Measurements from ENCODE around the gene RAB8B. TPM values are rescaled to one million over a fixed set of nuclear protein-coding genes. Genes with fewer than 3 reads are reported as not detected.

RAB8B gene
- total RNA-seq, 3 donors from 2014 or later, result 7.4 to 26.4 (median 18.3) TPM

- ATAC-seq (no peak), DNase-seq (no peak)
- Histone ChIP-seq H3K36me3 (ENCODE audit: low read depth) (no peaks in the 10 kb centered on the region), H3K9me3 (no peaks in the 10 kb centered on the region), H3K4me3 (no peak overlapping the region), H3K4me1 (ENCODE audit: low read depth) (peaks cover 5% of the 10 kb centered on the region)
- intact Hi-C loops (cut with DNase I, micrococcal nuclease), result no loop called here
- TF ChIP-seq, protein P1, sequence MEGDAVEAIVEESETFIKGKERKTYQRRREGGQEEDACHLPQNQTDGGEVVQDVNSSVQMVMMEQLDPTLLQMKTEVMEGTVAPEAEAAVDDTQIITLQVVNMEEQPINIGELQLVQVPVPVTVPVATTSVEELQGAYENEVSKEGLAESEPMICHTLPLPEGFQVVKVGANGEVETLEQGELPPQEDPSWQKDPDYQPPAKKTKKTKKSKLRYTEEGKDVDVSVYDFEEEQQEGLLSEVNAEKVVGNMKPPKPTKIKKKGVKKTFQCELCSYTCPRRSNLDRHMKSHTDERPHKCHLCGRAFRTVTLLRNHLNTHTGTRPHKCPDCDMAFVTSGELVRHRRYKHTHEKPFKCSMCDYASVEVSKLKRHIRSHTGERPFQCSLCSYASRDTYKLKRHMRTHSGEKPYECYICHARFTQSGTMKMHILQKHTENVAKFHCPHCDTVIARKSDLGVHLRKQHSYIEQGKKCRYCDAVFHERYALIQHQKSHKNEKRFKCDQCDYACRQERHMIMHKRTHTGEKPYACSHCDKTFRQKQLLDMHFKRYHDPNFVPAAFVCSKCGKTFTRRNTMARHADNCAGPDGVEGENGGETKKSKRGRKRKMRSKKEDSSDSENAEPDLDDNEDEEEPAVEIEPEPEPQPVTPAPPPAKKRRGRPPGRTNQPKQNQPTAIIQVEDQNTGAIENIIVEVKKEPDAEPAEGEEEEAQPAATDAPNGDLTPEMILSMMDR (IDR thresholded peaks at IDR 0.05), result no peak
Measured at GRCh38 chr15:63186065-63186464, 3.3 kb upstream of the RAB8B start.

- H3K4me3 ChIP-seq, result no peak overlapping the region
- intact Hi-C loops (cut with DNase I, micrococcal nuclease), result no loop called here
- DNase-seq, result no peak
- H3K9me3 ChIP-seq, result no peaks in the 10 kb centered on the region
- no peak for ATAC-seq
- H3K36me3 ChIP-seq (ENCODE audit: low read depth), result no peaks in the 10 kb centered on the region
- TF ChIP-seq, protein P1 (IDR thresholded peaks at IDR 0.05), result no peak
- H3K4me1 ChIP-seq (ENCODE audit: low read depth), result peaks cover 5% of the 10 kb centered on the region
Measured at GRCh38 chr15:63187589-63188226, 1.7 kb upstream of the RAB8B start.

GRCh38 chr15:63188247-63188925 lies 1.0 kb upstream of the RAB8B start:
- ATAC-seq, result no peak
- no peak overlapping the region for H3K4me3 ChIP-seq
- no peaks in the 10 kb centered on the region for H3K36me3 ChIP-seq (ENCODE audit: low read depth)
- no peaks in the 10 kb centered on the region for H3K9me3 ChIP-seq
- H3K4me1 ChIP-seq (ENCODE audit: low read depth), result peaks cover 9% of the 10 kb centered on the region
- no peak for DNase-seq
- TF ChIP-seq, protein P1 (IDR thresholded peaks at IDR 0.05), result no peak
- intact Hi-C loops (cut with DNase I, micrococcal nuclease), result no loop called here

GRCh38 chr15:63189941-63190768 lies 749 bp downstream of the RAB8B start:
- H3K36me3 ChIP-seq (ENCODE audit: low read depth), result no peaks in the 10 kb centered on the region
- intact Hi-C loops (cut with DNase I, micrococcal nuclease), result no loop called here
- H3K4me1 ChIP-seq (ENCODE audit: low read depth), result peaks cover 10% of the 10 kb centered on the region
- DNase-seq (no peak), ATAC-seq (no peak)
- peak overlapping the region; percentile 34 for H3K4me3 ChIP-seq
- TF ChIP-seq, protein P1 (IDR thresholded peaks at IDR 0.05), result no peak
- no peaks in the 10 kb centered on the region for H3K9me3 ChIP-seq

GRCh38 chr15:63190769-63191649 lies 1.6 kb downstream of the RAB8B start:
- Histone ChIP-seq H3K4me1 (ENCODE audit: low read depth) (peaks cover 16% of the 10 kb centered on the region), H3K4me3 (no peak overlapping the region), H3K36me3 (ENCODE audit: low read depth) (no peaks in the 10 kb centered on the region), H3K9me3 (no peaks in the 10 kb centered on the region)
- no peak for ATAC-seq
- TF ChIP-seq, protein P1 (IDR thresholded peaks at IDR 0.05), result no peak
- no peak for DNase-seq
- intact Hi-C loops (cut with DNase I, micrococcal nuclease), result no loop called here

All from mucosa of descending colon (tissue), 3 donors.